SK-N-SH treated with all-trans-retinoic acid at 6 μM for 48 hours (cell line): ENCODE results near the gene CSDE1.

Source experiments
- ATAC-seq: fragments of 200-7000 bp; cut with Tn5 transposase; 3 replicates; pipeline ENCODE4 v1.9.1; 2020; ENCODE audit warnings: mild to moderate bottlenecking, moderate library complexity
- ARNTL ChIP-seq: fragments of 450-650 bp; formaldehyde crosslinking; IDR thresholded peaks from 2 replicates; pipeline ENCODE4 v1.5.0; 2020; ENCODE audit warnings: low read depth, mild to moderate bottlenecking, moderate library complexity, borderline replicate concordance
- BACH2 ChIP-seq: fragments of 250-450 bp; sonication (Bioruptor Pico); IDR thresholded peaks from 2 replicates; pipeline ENCODE4 v1.9.0; 2021; ENCODE audit warnings: mild to moderate bottlenecking, borderline replicate concordance
- CREB5 ChIP-seq: fragments of 250-450 bp; sonication (Bioruptor Pico); IDR thresholded peaks from 2 replicates; pipeline ENCODE4 v1.5.1; 2020; ENCODE audit warnings: low read depth, mild to moderate bottlenecking, moderate library complexity
- CSRNP3 ChIP-seq: fragments of 250-450 bp; sonication (Bioruptor Pico); IDR thresholded peaks from 2 replicates; pipeline ENCODE4 v1.5.1; 2021; ENCODE audit warnings: mild to moderate bottlenecking, moderate library complexity
- ESRRG ChIP-seq: fragments of 250-450 bp; sonication (Bioruptor Pico); IDR thresholded peaks from 2 replicates; pipeline ENCODE4 v1.6.1; 2021; ENCODE audit warnings: mild to moderate bottlenecking
- GLIS3 ChIP-seq: fragments of 250-450 bp; sonication (Bioruptor Pico); IDR thresholded peaks from 2 replicates; pipeline ENCODE4 v1.5.0; 2020; ENCODE audit warnings: mild to moderate bottlenecking, moderate library complexity
- ISL1 ChIP-seq: fragments of 250-450 bp; sonication (Bioruptor Pico); IDR thresholded peaks from 2 replicates; pipeline ENCODE4 v2.1.2; 2022; ENCODE audit warnings: mild to moderate bottlenecking, moderate library complexity
- OSR1 ChIP-seq: fragments of 250-450 bp; sonication (Bioruptor Pico); IDR thresholded peaks from 2 replicates; pipeline ENCODE4 v1.8.0; 2022; ENCODE audit warnings: moderate library complexity, mild to moderate bottlenecking, inconsistent platforms
- PATZ1 ChIP-seq: fragments of 250-450 bp; sonication (Bioruptor Pico); IDR thresholded peaks from 2 replicates; pipeline ENCODE4 v1.8.0; 2020; ENCODE audit warnings: mild to moderate bottlenecking, moderate library complexity, borderline replicate concordance
- POU6F1 ChIP-seq: fragments of 250-450 bp; sonication (Bioruptor Pico); IDR thresholded peaks from 2 replicates; pipeline ENCODE4 v1.8.0; 2021; ENCODE audit warnings: low read depth, mild to moderate bottlenecking, moderate library complexity, borderline replicate concordance
- PPARA ChIP-seq: fragments of 250-450 bp; sonication (Bioruptor Pico); IDR thresholded peaks from 2 replicates; pipeline ENCODE4 v1.5.0; 2020; ENCODE audit warnings: mild to moderate bottlenecking, borderline replicate concordance
- RARB ChIP-seq: fragments of 250-450 bp; sonication (Bioruptor Pico); IDR thresholded peaks from 2 replicates; pipeline ENCODE4 v1.8.0; 2021; ENCODE audit warnings: mild to moderate bottlenecking, moderate library complexity
- SNAI2 ChIP-seq: fragments of 250-450 bp; sonication (Bioruptor Pico); IDR thresholded peaks from 2 replicates; pipeline ENCODE4 v1.5.0; 2020; ENCODE audit warnings: mild to moderate bottlenecking, moderate library complexity
- TCF4 ChIP-seq: fragments of 250-450 bp; sonication (Bioruptor Pico); IDR thresholded peaks from 2 replicates; pipeline ENCODE4 v1.8.0; 2021; ENCODE audit warnings: mild to moderate bottlenecking, moderate library complexity, borderline replicate concordance
- TOX ChIP-seq: fragments of 250-450 bp; sonication (Bioruptor Pico); IDR thresholded peaks from 2 replicates; pipeline ENCODE4 v1.8.0; 2021; ENCODE audit warnings: mild to moderate bottlenecking, moderate library complexity, borderline replicate concordance
- TSHZ2 ChIP-seq: fragments of 250-450 bp; sonication (Bioruptor Pico); IDR thresholded peaks from 2 replicates; pipeline ENCODE4 v1.5.0; 2020; ENCODE audit warnings: mild to moderate bottlenecking, moderate library complexity
- ZC3H10 ChIP-seq: fragments of 250-450 bp; sonication (Bioruptor Pico); IDR thresholded peaks from 2 replicates; pipeline ENCODE4 v1.5.1; 2021; ENCODE audit warnings: mild to moderate bottlenecking, moderate library complexity
- ZFP3 ChIP-seq: fragments of 250-450 bp; sonication (Bioruptor Pico); IDR thresholded peaks from 2 replicates; pipeline ENCODE4 v1.5.0; 2020; ENCODE audit warnings: mild to moderate bottlenecking, moderate library complexity
- ZFP30 ChIP-seq: fragments of 450-650 bp; formaldehyde crosslinking; IDR thresholded peaks from 2 replicates; pipeline ENCODE4 v1.5.0; 2022; ENCODE audit warnings: mild to moderate bottlenecking, moderate library complexity
- ZNF8 ChIP-seq: fragments of 450-650 bp; formaldehyde crosslinking; IDR thresholded peaks from 2 replicates; pipeline ENCODE4 v1.5.0; 2020; ENCODE audit warnings: mild to moderate bottlenecking, moderate library complexity

CSDE1 gene

GRCh38 chr1:114771992-114772391 lies 14.2 kb upstream of the CSDE1 start:
- TF ChIP-seq OSR1 (CRISPR knock-in tag): no peak
- TF ChIP-seq ARNTL (CRISPR knock-in tag): no peak
- no peak for TF ChIP-seq ZC3H10 (CRISPR knock-in tag)
- no peak for TF ChIP-seq PATZ1
- TF ChIP-seq ZNF8: no peak
- TF ChIP-seq ZFP30 (CRISPR knock-in tag): no peak
- no peak for TF ChIP-seq PPARA (CRISPR knock-in tag)
- TF ChIP-seq SNAI2 (CRISPR knock-in tag): no peak
- TF ChIP-seq POU6F1 (CRISPR knock-in tag): no peak
- TF ChIP-seq CSRNP3 (CRISPR knock-in tag): no peak
- TF ChIP-seq BACH2: no peak
- TF ChIP-seq GLIS3 (CRISPR knock-in tag): no peak
- no peak for TF ChIP-seq CREB5 (CRISPR knock-in tag)

GRCh38 chr1:114770989-114771388 lies 13.2 kb upstream of the CSDE1 start:
- ATAC-seq: no peak
- TF ChIP-seq TOX (CRISPR knock-in tag): no peak
- no peak for TF ChIP-seq TSHZ2 (CRISPR knock-in tag)
- TF ChIP-seq ZFP30 (CRISPR knock-in tag): no peak
- no peak for TF ChIP-seq PPARA (CRISPR knock-in tag)
- TF ChIP-seq PATZ1: no peak
- no peak for TF ChIP-seq ESRRG (CRISPR knock-in tag)
- TF ChIP-seq RARB (CRISPR knock-in tag): no peak
- TF ChIP-seq CSRNP3 (CRISPR knock-in tag): no peak
- TF ChIP-seq OSR1 (CRISPR knock-in tag): no peak
- TF ChIP-seq BACH2: no peak
- TF ChIP-seq ISL1 (CRISPR knock-in tag): no peak
- TF ChIP-seq SNAI2 (CRISPR knock-in tag): no peak
- TF ChIP-seq TCF4: no peak
- TF ChIP-seq ARNTL (CRISPR knock-in tag): no peak
- TF ChIP-seq ZFP3: no peak

More at GRCh38 chr1:114771992-114772391, 14.2 kb upstream of the CSDE1 start:
- ATAC-seq: no peak
